ENCODE data around the gene CFAP43. TPM values are rescaled to one million over a fixed set of nuclear protein-coding genes. Genes with fewer than 3 reads are reported as not detected.

The CFAP43 gene
- total RNA-seq, 1 experiment from 2014 or later, result 0.69 TPM

GRCh38 chr10:104096692-104097091, 135.5 kb downstream of the CFAP43 start:
- no peak for DNase-seq (ENCODE audit: low read depth)

GRCh38 chr10:104092749-104093148, 139.4 kb downstream of the CFAP43 start:
- DNase-seq (ENCODE audit: low read depth), result no peak

GRCh38 chr10:104090611-104091010, 141.6 kb downstream of the CFAP43 start:
- DNase-seq (ENCODE audit: low read depth), result no peak

GRCh38 chr10:104089621-104090020, 142.5 kb downstream of the CFAP43 start:
- DNase-seq (ENCODE audit: low read depth), result no peak

GRCh38 chr10:104088239-104088638, 143.9 kb downstream of the CFAP43 start:
- DNase-seq (ENCODE audit: low read depth), result no peak

GRCh38 chr10:104085801-104086400, 146.3 kb downstream of the CFAP43 start, which contains the start of gene COL17A1:
TSS of gene COL17A1 (minus strand) at chr10:104085880. CDS start at chr10:104080673, 5,207 bp downstream.
- peak; percentile 7 for DNase-seq (ENCODE audit: low read depth)

- no peak for DNase-seq (ENCODE audit: low read depth)
These were observed 147.6 kb downstream of the CFAP43 start for GRCh38 chr10:104084482-104085142.

- no peak for DNase-seq (ENCODE audit: low read depth)
These were observed 150.2 kb downstream of the CFAP43 start for GRCh38 chr10:104081998-104082397.

- peak; percentile 13 for DNase-seq (ENCODE audit: low read depth)
These were observed 151.4 kb downstream of the CFAP43 start for GRCh38 chr10:104080762-104081161.

Other genes with a start within 250 kb of the CFAP43 start
- gene COL17A1, start 146.5 kb downstream of the CFAP43 start, total RNA-seq (2014; rRNA removed; shearing (Covaris generic)), result 0.06 and 0.23 TPM in 2 replicates
- 14.3 and 14.4 TPM in 2 replicates for gene SFR1, start 110.2 kb downstream of the CFAP43 start, total RNA-seq (2014; rRNA removed; shearing (Covaris generic))
- gene GSTO1, start 22.5 kb upstream of the CFAP43 start, total RNA-seq (2014; rRNA removed; shearing (Covaris generic)), result 194 and 233 TPM in 2 replicates
- gene GSTO2, start 36.8 kb upstream of the CFAP43 start, total RNA-seq (2014; rRNA removed; shearing (Covaris generic)), result 0.06 and 0.48 TPM in 2 replicates
- 3.2 and 3.3 TPM in 2 replicates for gene ITPRIP, start 106.1 kb upstream of the CFAP43 start, total RNA-seq (2014; rRNA removed; shearing (Covaris generic))
- gene CFAP58, start 121.5 kb upstream of the CFAP43 start, total RNA-seq (2014; rRNA removed; shearing (Covaris generic)), result 0.06 TPM in 2 replicates

Data from Daoy (cell line).